BLaER1 (cell line): ENCODE measurements around the gene TBC1D22A.

ENCODE experiments used
- H3K27ac ChIP-seq: shearing (Covaris generic); formaldehyde crosslinking; 2 replicates; pipeline ENCODE4 v1.8.1; 2022
- H3K27me3 ChIP-seq: shearing (Covaris generic); formaldehyde crosslinking; 2 replicates; pipeline ENCODE4 v1.8.1; 2022
- H3K36me3 ChIP-seq: shearing (Covaris generic); formaldehyde crosslinking; 2 replicates; pipeline ENCODE4 v1.8.1; 2022
- H3K4me1 ChIP-seq: shearing (Covaris generic); formaldehyde crosslinking; 2 replicates; pipeline ENCODE4 v1.8.1; 2022
- H3K4me2 ChIP-seq: shearing (Covaris generic); formaldehyde crosslinking; 2 replicates; pipeline ENCODE4 v1.8.1; 2022
- H3K4me3 ChIP-seq: shearing (Covaris generic); formaldehyde crosslinking; 2 replicates; pipeline ENCODE4 v1.8.1; 2022
- H3K9ac ChIP-seq: shearing (Covaris generic); formaldehyde crosslinking; 2 replicates; pipeline ENCODE4 v1.8.1; 2022
- H3K9me3 ChIP-seq: shearing (Covaris generic); formaldehyde crosslinking; 2 replicates; pipeline ENCODE4 v1.8.1; 2022
- H4K20me1 ChIP-seq: shearing (Covaris generic); formaldehyde crosslinking; 2 replicates; pipeline ENCODE4 v1.8.1; 2022
- Cebpa-rat ChIP-seq: shearing (Covaris generic); IDR thresholded peaks from 2 replicates; pipeline ENCODE4 v1.8.1; 2022

TBC1D22A gene

DNA sequence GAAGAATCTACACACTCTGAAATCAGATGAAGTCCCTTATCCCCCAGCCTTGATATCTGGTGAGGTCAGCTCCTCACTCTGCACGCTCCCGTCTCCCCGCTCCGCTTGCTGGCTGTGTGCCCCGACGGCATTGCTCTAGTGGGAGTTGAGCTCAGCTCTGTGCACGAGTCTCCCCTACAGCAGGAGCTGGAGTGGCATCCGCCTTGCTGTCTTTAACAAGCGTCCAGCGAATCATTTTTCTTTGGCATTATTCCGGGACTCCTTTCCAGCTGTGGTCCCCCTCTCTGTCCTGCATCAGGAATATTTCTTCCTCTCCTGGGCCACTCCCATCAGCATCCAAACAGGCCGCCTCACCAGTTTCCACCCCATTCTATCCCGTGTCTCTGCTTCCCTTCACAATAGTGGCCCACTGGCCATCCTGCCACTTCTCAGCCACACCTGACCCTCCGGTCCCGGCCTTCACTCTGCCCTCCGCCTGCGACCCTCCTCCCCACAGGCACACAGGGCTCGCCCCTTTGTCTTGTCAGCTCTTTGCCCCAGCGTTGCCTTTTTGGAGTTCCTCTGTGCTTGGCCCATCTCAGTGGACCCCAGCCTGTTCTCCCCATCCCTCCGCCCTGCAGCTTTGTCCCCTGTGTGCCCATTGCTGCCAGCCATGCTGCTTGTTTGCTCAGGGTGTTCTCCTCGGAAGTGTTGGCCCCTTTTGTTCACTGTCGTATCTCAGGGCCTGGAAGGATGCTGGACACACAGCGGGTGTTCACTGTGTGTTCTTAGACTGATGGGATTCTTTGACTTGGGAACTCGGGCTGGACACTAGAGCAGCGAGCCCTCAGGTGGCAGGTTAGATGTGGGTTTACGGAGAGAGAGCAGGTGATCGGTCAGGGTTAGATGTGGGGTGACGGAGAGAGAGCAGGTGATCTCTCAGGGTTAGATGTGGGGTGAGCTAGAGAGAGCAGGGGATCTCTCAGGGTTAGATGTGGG, 441.8 kb downstream of the TBC1D22A start:
- Histone ChIP-seq H3K4me2 (no peak overlapping the region), H3K4me1 (no peaks in the 10 kb centered on the region), H3K27me3 (no peaks in the 10 kb centered on the region), H3K27ac (no peak overlapping the region), H3K9ac (no peak overlapping the region), H3K36me3 (no peaks in the 10 kb centered on the region), H4K20me1 (no peaks in the 10 kb centered on the region), H3K9me3 (no peaks in the 10 kb centered on the region), H3K4me3 (no peak overlapping the region)
- TF ChIP-seq Cebpa-rat: no peak

DNA sequence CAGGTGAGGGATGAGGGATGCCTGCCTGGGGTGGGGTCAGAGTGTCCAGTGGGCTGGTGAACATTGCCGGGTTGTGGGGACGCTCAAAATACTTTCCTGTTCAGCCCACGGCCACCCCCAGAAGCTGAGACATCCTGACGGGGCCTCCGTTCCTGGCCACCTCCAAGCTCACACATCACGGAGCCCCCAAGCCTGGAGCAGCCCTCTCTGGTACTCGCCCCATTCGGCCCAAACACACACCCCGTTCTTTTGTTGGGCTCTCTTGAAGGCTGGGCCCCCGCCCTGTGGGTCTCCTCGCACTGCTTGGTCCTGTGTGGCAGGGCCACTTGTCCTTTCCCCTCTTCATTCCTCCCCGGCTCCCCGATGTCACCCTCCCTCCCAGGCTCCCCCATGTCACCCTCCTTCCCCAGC, 442.6 kb downstream of the TBC1D22A start:
- no peaks in the 10 kb centered on the region for H3K9me3 ChIP-seq

GRCh38 chr22:47205554-47205953, 443.1 kb downstream of the TBC1D22A start:
- Histone ChIP-seq H3K27ac (no peak overlapping the region), H3K4me2 (no peak overlapping the region), H3K4me1 (no peaks in the 10 kb centered on the region), H3K4me3 (no peak overlapping the region), H3K27me3 (no peaks in the 10 kb centered on the region), H4K20me1 (no peaks in the 10 kb centered on the region), H3K36me3 (no peaks in the 10 kb centered on the region), H3K9ac (no peak overlapping the region), H3K9me3 (no peaks in the 10 kb centered on the region)
- no peak for TF ChIP-seq Cebpa-rat

More for the DNA sequence above, 442.6 kb downstream of the TBC1D22A start:
- no peak overlapping the region for H3K4me2 ChIP-seq
- H4K20me1 ChIP-seq: no peaks in the 10 kb centered on the region
- H3K36me3 ChIP-seq: no peaks in the 10 kb centered on the region
- H3K27ac ChIP-seq: no peak overlapping the region
- no peaks in the 10 kb centered on the region for H3K27me3 ChIP-seq
- no peaks in the 10 kb centered on the region for H3K4me1 ChIP-seq
- H3K4me3 ChIP-seq: no peak overlapping the region
- TF ChIP-seq Cebpa-rat: no peak
- no peak overlapping the region for H3K9ac ChIP-seq

DNA sequence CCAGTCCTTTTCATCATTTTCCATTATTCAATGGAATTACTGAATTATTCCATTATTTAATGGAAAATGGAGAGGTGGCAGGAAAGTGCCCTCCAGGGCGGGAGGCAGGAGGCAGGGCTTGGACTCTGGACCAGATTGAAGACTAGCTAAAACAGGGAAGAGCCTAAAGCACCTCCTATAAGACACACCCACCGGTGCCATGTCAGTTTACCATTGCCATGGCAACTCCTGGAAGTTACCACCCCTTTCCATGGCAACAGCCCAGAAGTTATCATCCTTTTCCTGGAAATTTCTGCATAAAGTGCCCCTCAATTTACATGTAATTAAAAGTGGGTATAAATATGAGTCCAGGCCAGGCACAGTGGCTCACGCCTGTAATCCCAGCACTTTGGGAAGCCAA, 443.7 kb downstream of the TBC1D22A start:
- no peak for TF ChIP-seq Cebpa-rat
- no peaks in the 10 kb centered on the region for H3K27me3 ChIP-seq
- H3K9ac ChIP-seq: no peak overlapping the region
- no peaks in the 10 kb centered on the region for H4K20me1 ChIP-seq
- no peak overlapping the region for H3K4me2 ChIP-seq
- H3K4me3 ChIP-seq: no peak overlapping the region
- no peaks in the 10 kb centered on the region for H3K4me1 ChIP-seq
- H3K36me3 ChIP-seq: no peaks in the 10 kb centered on the region
- H3K27ac ChIP-seq: no peak overlapping the region
- H3K9me3 ChIP-seq: no peaks in the 10 kb centered on the region

DNA sequence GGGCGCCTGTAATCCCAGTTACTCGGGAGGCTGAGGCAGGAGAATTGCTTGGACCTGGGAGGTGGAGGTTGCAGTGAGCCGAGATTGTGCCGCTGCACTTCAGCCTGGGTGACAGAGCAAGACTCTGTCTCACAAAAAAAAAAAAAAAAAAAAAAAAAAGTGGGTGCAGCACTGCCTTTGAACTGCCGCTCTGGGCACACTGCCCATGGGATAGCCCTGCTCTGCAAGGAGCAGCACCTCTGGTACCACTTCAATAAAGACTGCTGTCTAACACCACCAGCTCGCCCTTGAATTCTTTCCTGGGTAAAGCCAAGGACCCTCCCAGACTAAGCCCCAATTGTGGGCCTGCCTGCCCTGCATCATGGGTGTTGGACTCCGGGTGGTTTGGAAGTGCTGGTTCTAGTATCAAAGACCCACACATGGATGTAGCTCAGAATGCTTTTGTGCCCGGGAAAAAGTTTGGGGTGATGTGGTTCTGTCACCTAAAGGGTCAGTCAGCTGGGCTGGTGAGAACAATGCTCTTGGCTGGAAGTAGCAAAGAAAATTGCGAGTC, 444.3 kb downstream of the TBC1D22A start:
- no peak overlapping the region for H3K9ac ChIP-seq
- H4K20me1 ChIP-seq: no peaks in the 10 kb centered on the region
- no peak overlapping the region for H3K4me3 ChIP-seq
- H3K4me2 ChIP-seq: no peak overlapping the region
- no peaks in the 10 kb centered on the region for H3K27me3 ChIP-seq
- no peaks in the 10 kb centered on the region for H3K4me1 ChIP-seq
- H3K27ac ChIP-seq: no peak overlapping the region
- no peaks in the 10 kb centered on the region for H3K36me3 ChIP-seq
- no peak for TF ChIP-seq Cebpa-rat
- no peaks in the 10 kb centered on the region for H3K9me3 ChIP-seq

- Histone ChIP-seq H4K20me1 (no peaks in the 10 kb centered on the region), H3K36me3 (no peaks in the 10 kb centered on the region), H3K4me2 (no peak overlapping the region), H3K9ac (no peak overlapping the region), H3K4me1 (no peaks in the 10 kb centered on the region), H3K9me3 (no peaks in the 10 kb centered on the region), H3K27ac (no peak overlapping the region), H3K4me3 (no peak overlapping the region), H3K27me3 (no peaks in the 10 kb centered on the region)
- TF ChIP-seq Cebpa-rat: no peak
Measured at GRCh38 chr22:47207387-47207786, 444.9 kb downstream of the TBC1D22A start.

DNA sequence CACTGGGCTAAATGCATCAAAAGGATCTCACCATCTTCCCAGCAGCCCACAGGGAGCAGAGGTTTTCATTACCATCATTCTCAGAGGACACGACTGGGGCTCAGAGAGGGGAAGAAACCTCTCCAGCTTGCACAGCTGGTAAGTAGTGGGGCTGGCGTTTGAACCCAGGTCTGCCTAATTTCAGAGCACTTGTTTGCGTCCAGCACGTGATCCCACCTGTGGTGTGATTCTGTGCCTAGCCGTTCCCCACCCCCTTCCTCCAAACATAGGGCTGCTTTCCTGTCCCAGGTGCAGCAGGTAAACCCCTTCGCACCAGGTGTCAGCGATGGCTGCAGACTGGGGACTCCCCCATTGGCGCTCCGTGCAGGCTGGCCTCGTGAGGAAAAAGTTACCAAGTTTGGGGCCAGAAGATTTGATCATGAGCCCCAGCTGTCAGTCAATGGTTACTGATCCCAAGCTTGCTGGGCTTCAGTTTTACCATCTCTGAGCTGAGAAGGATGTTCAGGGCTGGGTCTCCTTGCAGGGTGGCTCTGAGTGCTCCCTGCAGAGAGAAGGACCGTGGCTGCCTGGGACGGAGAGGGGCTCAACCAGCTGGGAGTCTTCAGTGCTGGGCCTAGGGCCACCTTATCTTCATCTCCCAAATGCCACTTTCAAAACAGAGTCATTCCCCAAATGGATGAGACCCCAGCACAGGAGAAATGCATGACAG, 445.6 kb downstream of the TBC1D22A start:
- no peaks in the 10 kb centered on the region for H3K27me3 ChIP-seq
- H3K4me2 ChIP-seq: no peak overlapping the region
- no peak overlapping the region for H3K4me3 ChIP-seq
- TF ChIP-seq Cebpa-rat: no peak
- H3K9me3 ChIP-seq: no peaks in the 10 kb centered on the region
- no peaks in the 10 kb centered on the region for H3K4me1 ChIP-seq
- no peaks in the 10 kb centered on the region for H3K36me3 ChIP-seq
- no peak overlapping the region for H3K27ac ChIP-seq
- H3K9ac ChIP-seq: no peak overlapping the region
- H4K20me1 ChIP-seq: no peaks in the 10 kb centered on the region

DNA sequence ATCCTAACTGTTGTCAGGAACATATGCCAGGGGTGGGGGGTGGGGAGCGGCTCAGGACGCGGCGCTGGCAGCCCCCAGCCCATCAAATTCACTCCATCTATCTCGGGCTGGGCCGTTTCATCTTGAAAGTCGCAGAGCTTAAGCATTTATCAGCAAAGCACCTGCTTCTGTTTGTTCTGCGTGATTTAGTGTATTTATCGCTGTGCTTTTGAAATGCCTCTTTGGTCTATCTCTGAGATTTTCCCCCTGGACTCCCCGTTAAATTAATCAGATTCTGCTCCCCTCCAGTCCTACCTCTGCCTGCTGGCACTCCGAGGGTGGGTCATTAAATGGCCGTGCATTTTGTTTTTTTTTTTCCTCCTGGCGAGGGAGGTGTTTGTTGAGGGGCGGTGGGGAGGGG, 446.2 kb downstream of the TBC1D22A start:
- H3K9ac ChIP-seq: no peak overlapping the region
- H3K27ac ChIP-seq: no peak overlapping the region
- H3K9me3 ChIP-seq: no peaks in the 10 kb centered on the region
- H3K27me3 ChIP-seq: no peaks in the 10 kb centered on the region
- no peaks in the 10 kb centered on the region for H3K36me3 ChIP-seq
- H3K4me1 ChIP-seq: no peaks in the 10 kb centered on the region
- H3K4me3 ChIP-seq: no peak overlapping the region
- no peaks in the 10 kb centered on the region for H4K20me1 ChIP-seq
- TF ChIP-seq Cebpa-rat: no peak
- no peak overlapping the region for H3K4me2 ChIP-seq

GRCh38 chr22:47209040-47209514, 446.6 kb downstream of the TBC1D22A start:
- Histone ChIP-seq H3K27me3 (no peaks in the 10 kb centered on the region), H3K4me2 (no peak overlapping the region), H4K20me1 (no peaks in the 10 kb centered on the region), H3K27ac (no peak overlapping the region), H3K36me3 (no peaks in the 10 kb centered on the region), H3K9me3 (no peaks in the 10 kb centered on the region), H3K9ac (no peak overlapping the region), H3K4me1 (no peaks in the 10 kb centered on the region), H3K4me3 (no peak overlapping the region)
- no peak for TF ChIP-seq Cebpa-rat
